Neural crest cell (in vitro differentiated cells): ENCODE measurements around the gene MYOG. TPM values are rescaled to one million over a fixed set of nuclear protein-coding genes. Genes with fewer than 3 reads are reported as not detected.

Source experiments
- DNase-seq: peaks from one replicate; pipeline ENCODE4 v3.0.0; 2021; ENCODE audit warnings: low read depth, mixed read lengths, low spot score
- H3K27ac Mint-ChIP-seq: one replicate; pipeline ENCODE4 v1.8.0; 2021; ENCODE audit warnings: mild to moderate bottlenecking, mixed read lengths; ENCODE audit not compliant: unreplicated experiment
- H3K27me3 Mint-ChIP-seq: 2 replicates; pipeline ENCODE4 v1.8.0; 2021; ENCODE audit warnings: low read depth, mild to moderate bottlenecking, mixed read lengths
- H3K36me3 Mint-ChIP-seq: 2 replicates; pipeline ENCODE4 v1.8.0; 2021; ENCODE audit warnings: low read depth, mild to moderate bottlenecking, mixed read lengths
- H3K4me1 Mint-ChIP-seq: 2 replicates; pipeline ENCODE4 v1.8.0; 2021; ENCODE audit warnings: mixed read lengths
- H3K4me3 Mint-ChIP-seq: one replicate; pipeline ENCODE4 v1.8.0; 2021; ENCODE audit warnings: mild to moderate bottlenecking, mixed read lengths
- H3K9me3 Mint-ChIP-seq: 2 replicates; pipeline ENCODE4 v1.8.0; 2021; ENCODE audit warnings: mixed read lengths
- CTCF ChIP-seq: fragments of 200-600 bp; sonication (generic); conservative IDR thresholded peaks from 2 replicates; pipeline ENCODE4 v1.5.0; 2021; ENCODE audit warnings: antibody characterized with exemption, mild to moderate bottlenecking
- total RNA-seq: library from RNA; stranded (reverse); gene quantifications from 2 replicates; pipeline ENCODE4 v1.2.1, GENCODE V29; 2021

MYOG gene
- total RNA-seq, 1 donor from 2014 or later, result not detected

- no peak overlapping the region for H3K4me3 Mint-ChIP-seq
- H3K27ac Mint-ChIP-seq, result no peak overlapping the region
- DNase-seq, result no peak
- no peaks in the 10 kb centered on the region for H3K9me3 Mint-ChIP-seq
- H3K4me1 Mint-ChIP-seq, result no peaks in the 10 kb centered on the region
- no peaks in the 10 kb centered on the region for H3K36me3 Mint-ChIP-seq
- peaks cover 59% of the 10 kb centered on the region for H3K27me3 Mint-ChIP-seq
- no peak for TF ChIP-seq CTCF
Observed at GRCh38 chr1:203112475-203112874, 26.7 kb upstream of the MYOG start.

- no peak for DNase-seq
Observed at GRCh38 chr1:203104789-203105390, 19.1 kb upstream of the MYOG start.

GRCh38 chr1:203103829-203104495 is 18.1 kb upstream of the MYOG start:
- H3K27me3 Mint-ChIP-seq, result peaks cover 22% of the 10 kb centered on the region
- H3K9me3 Mint-ChIP-seq, result no peaks in the 10 kb centered on the region
- H3K27ac Mint-ChIP-seq, result no peak overlapping the region
- no peak for TF ChIP-seq CTCF
- no peak overlapping the region for H3K4me3 Mint-ChIP-seq
- DNase-seq, result no peak
- H3K36me3 Mint-ChIP-seq, result no peaks in the 10 kb centered on the region
- no peaks in the 10 kb centered on the region for H3K4me1 Mint-ChIP-seq

More at GRCh38 chr1:203104789-203105390, 19.1 kb upstream of the MYOG start:
- Mint-ChIP-seq H3K27me3 (peaks cover 31% of the 10 kb centered on the region), H3K4me1 (no peaks in the 10 kb centered on the region), H3K9me3 (no peaks in the 10 kb centered on the region), H3K36me3 (no peaks in the 10 kb centered on the region), H3K4me3 (no peak overlapping the region), H3K27ac (no peak overlapping the region)
- TF ChIP-seq CTCF, result no peak

- H3K9me3 Mint-ChIP-seq, result no peaks in the 10 kb centered on the region
- H3K27me3 Mint-ChIP-seq, result peaks cover 15% of the 10 kb centered on the region
- H3K27ac Mint-ChIP-seq, result no peak overlapping the region
- H3K4me1 Mint-ChIP-seq, result no peaks in the 10 kb centered on the region
- no peak for DNase-seq
- TF ChIP-seq CTCF, result no peak
- H3K4me3 Mint-ChIP-seq, result no peak overlapping the region
- no peaks in the 10 kb centered on the region for H3K36me3 Mint-ChIP-seq
Observed at GRCh38 chr1:203103216-203103615, 17.4 kb upstream of the MYOG start.

GRCh38 chr1:203101813-203102634 is 16.2 kb upstream of the MYOG start:
- Mint-ChIP-seq H3K27me3 (peaks cover 4% of the 10 kb centered on the region), H3K36me3 (peaks cover 1% of the 10 kb centered on the region), H3K9me3 (no peaks in the 10 kb centered on the region), H3K27ac (no peak overlapping the region), H3K4me3 (no peak overlapping the region), H3K4me1 (no peaks in the 10 kb centered on the region)
- no peak for TF ChIP-seq CTCF
- DNase-seq, result no peak
